ENCODE measurements around the gene SCGB1C1.
"Not testable (repeated sequence)": the region's sequence is repeated elsewhere in the genome, so short reads cannot be mapped to it uniquely, and the experiment has no call there.

SCGB1C1 gene
- 0 reads per million in 4 experiments for total RNA-seq

DNA sequence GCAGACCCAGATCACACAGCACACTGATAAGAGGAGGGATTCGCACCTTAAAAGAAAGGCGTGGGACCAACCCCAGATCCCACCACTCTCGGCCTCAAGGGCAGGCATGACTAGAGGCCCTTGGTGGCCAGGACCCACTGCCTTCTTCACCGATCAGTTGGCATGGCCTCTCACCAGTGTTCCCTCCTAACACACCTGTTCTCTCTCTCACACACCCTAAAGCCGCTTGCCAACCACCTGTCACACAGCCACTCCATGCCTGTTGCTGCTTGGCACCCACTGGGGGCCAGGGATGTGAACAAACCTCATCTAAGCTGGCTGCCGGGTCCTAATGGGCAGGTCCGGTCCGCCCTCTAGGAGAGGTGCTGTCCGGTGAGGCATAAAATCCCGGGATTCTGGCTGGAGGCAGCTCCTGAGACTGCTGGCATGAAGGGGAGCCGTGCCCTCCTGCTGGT is at the start of gene SCGB1C1:
TSS of gene SCGB1C1 (plus strand) at position 405 of the 455 bp plus-strand sequence. CDS start at position 427, 22 bp downstream.
- not testable (repeated sequence) for DNase-seq

DNA sequence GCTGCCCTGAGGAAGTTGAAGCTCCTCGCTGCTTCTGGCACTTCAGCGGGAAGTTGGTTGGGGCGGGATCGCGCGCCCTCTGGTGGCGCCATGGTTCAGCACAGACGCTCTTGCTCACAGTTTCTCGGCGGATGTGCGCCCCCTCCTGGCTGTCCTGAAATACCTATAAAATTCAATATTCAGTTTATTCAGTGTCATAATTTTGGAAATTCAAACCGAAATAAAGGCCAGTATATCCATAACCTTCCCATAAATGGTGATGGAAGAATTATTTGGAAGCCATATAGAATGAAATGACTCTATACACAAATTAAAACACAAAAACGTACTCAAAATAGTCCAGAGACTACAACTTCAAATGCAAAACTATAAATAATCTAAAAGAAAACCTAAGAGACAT is 12.6 kb upstream of the SCGB1C1 start:
- DNase-seq = not testable (repeated sequence)

DNA sequence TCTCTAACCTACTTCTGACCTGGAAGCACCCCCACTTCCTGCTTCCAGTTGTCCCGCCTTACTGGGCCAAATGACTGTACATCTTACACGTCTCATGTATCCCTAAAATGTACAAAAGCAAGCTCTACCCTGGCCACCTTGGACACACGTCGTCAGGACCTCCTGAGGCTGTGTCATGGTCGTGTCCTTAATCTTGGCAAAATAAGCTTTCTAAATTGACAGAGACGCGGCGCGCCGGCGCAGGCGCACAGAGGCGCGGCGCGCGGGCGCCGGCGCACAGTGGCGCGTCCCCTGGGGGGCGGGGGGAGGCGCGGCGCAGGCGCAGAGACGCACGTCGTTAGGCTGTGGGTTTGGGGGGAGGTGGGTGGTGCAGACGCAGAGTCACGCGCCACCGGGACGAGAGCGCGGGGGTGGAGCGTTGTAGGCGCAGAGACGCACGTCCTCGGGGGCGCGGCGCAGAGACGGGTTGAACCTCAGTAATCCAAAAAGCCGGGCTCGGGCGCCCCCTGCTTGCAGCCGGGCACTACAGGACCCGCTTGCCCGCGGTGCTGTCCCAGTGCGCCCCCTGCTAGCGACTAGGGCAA is 3.6 kb upstream of the SCGB1C1 start:
- not testable (repeated sequence) for DNase-seq

DNA sequence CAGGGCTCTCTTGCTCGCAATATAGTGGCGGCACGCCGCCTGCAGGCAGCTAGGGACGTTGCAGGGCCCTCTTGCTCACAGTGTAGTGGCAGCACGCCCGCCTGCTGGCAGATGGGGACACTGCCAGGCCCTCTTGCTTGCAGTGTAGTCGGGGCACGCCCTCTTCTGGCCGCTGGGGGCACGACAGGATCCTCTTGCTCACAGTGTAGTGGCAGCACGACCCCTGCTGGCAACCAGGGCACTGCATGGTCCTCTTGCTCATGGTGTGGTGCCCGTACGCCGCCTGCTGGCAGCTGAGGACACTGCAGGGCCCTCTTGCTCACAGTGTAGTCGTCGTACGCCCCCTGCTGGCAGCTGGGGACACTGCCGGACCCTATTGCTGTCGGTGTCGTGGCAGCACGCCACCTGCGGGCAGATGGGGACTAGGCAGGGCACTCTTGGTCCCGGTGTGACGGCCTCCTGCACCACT is 3.0 kb upstream of the SCGB1C1 start:
- not testable (repeated sequence) for DNase-seq

DNA sequence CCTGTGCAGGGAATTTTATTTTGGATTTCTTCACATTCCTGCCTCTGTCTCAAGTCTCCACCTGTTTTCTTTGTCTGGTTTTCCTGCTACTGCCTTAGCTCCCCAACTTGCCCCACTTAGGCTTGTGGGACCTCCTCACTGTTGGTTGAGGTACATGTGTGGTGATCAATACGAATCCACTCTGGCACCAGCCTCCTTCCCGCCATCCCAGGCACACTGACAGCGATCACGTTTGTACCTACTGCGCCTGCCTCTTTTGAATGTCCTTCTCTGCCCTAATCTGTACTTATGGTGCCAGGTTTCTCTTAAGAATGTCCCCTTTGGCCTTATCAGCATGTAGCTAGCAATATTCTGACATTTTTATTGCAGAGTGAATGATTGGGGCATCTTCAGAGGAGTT is 2.3 kb upstream of the SCGB1C1 start:
- DNase-seq = not testable (repeated sequence)

DNA sequence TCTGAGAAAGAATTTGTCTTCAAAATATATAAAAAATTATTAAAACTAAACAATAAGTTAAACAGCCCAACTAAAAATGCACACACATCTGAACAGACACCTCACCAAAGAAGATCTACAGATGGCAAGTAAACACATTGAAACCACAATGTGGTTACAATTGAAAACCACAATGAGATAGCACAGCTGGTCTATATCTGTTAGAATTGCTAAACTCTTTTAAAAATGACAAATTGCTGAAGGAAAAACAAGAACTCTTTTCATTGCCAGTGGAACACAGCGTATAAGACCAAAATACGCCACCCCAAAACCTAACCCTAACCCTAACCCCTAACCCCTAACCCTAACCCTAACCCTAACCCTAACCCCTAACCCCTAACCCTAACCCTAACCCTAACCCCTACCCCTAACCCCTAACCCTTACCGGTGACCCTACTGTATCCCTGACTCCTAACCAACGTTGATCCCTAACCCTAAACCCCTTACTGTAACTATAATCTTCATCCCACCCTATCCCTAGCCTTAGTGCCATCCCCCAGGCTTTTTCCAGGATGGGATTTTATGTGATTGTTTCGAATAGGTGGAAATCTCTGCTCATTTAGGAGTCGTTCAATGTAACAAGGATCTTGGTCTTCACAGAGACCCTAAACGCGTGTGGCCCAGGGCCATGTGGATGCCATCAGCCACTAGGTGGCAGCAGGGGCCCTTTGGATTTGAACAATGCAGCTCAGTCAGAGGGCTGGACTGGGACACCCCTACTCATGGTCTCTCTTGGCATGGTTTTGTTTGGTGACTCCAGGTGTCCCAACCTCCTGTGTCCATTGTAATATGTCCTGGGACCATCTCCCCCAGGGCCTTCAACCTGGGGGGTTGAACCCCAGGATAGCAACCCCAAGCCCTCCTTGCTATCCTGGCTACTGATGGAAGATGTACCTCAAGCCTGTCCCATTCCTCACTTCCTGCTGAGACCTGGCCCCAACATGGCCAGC is 1.1 kb upstream of the SCGB1C1 start:
- DNase-seq = not testable (repeated sequence)

DNA sequence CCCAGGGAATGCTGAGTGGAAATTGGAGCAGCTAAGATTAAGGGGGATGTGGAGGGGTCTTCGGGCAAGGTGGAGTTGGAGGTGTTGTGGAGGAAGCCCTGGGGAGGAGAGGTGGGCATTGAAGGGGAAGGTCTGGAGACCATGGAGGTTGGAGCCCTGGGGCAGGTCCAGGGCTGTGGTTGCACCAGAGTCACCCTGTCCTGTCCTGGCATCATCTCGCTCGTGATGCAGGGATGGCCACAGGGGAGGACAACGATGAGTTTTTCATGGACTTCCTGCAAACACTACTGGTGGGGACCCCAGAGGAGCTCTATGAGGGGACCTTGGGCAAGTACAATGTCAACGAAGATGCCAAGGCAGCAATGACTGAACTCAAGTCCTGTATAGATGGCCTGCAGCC is 603 bp downstream of the SCGB1C1 start:
- DNase-seq = not testable (repeated sequence)

DNA sequence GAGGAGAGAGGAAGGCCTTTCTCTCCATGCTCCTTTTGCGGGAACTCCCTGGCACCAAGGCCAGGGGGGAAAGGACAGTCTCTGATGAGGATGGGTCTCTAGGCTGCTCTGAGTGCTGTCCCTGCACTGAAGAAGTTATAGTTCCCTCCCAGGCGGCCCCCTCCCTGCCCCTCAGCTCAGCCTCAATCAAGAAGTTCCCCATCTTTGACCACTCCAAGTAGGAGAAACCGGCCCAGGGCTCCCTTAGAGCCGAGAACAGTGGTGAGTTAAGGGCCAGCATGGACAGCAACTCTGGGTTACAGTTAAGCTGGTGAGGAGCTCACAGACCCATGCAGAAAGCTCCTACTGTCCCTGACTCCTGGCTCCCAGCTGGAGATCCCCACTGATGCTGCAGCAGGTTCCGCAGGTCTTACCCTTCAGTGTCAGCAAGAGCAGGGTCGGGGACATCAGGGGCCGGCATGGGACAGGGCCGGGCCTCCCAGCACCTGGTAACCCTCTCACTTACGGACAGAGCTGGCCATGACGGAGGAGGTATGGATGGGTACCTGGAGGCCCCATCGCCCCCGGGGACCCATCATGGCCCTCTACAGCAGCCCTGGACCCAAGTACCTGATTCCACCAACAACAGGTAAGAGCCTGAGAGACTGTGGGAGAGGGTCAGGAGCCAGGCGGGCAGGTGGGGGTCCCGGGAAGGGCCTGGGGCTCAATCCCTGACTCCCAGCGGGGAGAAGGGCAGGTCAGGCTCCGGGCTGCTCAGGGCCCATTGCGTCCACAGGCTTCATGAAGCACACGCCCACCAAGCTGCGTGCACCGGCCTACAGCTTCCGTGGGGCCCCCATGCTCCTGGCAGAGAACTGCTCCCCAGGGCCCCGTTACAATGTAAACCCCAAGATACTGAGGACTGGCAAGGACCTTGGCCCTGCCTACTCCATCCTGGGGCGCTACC is 4.2 kb downstream of the SCGB1C1 start:
- DNase-seq = no peak

DNA sequence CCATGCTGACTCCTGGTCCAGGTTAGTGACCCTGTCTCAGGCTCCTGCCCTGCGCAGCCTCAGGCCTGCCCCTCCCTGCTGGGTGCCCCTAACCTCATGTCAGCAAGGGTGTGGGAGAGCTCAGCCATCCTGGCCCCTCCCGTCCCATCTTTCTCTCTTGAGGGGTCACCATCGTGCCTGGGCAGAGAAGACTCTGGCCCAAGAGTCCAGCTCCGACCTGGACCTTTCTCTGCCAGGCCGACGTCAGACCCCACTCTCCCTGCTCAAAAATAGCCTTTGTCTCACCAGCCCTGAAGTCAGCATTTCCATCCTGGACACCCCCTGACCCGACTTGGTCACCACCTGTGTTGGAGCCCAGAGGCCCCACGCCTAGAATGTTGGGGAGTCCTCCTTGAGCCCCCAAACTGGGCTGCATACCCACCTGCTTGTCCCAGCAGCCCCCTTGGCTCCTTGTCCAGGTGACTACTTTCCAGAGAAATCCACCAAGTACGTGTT is 4.9 kb downstream of the SCGB1C1 start:
- no peak for DNase-seq

DNA sequence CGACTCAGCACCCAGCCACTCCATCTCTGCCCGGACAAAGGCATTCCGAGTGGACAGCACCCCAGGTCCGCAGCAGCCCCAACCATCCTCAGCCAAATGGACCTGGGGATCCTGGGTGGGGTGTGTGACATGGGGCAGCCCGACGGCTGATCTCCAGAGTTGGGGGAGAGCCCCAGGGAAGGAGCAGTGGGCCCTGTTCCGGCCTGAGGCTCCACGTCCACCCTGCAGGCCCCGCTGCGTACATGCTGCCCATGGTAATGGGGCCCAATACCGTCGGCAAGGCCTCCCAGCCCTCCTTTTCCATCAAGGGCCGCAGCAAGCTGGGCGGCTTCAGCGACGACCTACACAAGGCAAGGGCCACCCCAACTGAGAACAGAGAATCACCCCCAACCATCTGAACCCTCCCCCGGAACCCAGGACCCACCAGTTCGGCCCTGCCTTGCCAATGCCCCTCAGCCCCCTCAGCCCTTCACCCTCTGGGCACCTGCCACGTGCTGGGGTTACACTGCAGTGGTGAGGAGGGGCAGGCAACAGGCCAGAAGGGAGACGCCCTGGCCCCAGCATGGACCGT is 5.4 kb downstream of the SCGB1C1 start:
- DNase-seq = no peak

DNA sequence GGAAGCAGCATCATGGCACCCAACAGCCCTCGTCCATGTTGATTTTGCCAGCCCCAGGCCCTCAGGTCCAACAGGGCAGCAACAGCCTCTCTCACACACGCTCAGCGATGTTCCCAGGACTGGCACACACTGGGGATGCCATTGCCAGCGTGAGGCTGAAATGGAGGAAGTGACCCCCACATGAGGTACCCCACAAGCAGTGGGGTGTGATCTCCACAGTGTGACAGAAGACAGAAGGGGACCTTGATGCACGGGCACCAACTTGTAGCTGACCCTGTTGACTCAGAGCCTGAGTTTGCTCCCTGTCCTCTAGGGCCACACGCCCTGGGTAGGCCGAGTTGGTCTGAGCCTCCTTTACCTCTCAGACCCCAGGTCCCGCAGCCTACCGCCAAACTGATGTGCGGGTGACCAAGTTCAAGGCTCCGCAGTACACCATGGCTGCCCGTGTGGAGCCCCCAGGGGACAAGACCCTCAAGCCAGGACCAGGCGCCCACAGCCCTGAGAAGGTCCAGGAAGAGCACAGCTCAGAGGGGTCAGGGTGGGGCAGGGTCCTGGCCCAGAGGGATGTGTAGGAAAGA is 6.2 kb downstream of the SCGB1C1 start:
- no peak for DNase-seq

DNA sequence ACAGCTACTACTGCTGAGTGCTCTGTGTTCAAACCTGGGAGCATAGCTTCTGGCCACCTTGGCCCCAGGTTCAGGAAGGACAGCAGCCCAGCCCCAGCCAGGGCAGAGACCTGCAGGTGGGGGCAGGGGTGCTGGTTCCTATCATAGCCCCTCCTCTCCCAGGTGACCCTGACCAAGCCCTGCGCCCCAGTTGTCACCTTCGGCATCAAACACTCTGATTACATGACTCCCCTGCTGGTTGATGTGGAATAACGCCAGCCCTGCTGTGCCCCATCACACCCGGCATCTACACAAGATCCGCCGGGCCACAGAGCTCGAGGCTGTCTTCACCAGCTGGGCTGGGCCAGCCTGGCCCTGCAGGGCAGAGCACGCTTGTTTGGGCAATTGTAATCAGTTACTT is 6.9 kb downstream of the SCGB1C1 start:
- no peak for DNase-seq

DNA sequence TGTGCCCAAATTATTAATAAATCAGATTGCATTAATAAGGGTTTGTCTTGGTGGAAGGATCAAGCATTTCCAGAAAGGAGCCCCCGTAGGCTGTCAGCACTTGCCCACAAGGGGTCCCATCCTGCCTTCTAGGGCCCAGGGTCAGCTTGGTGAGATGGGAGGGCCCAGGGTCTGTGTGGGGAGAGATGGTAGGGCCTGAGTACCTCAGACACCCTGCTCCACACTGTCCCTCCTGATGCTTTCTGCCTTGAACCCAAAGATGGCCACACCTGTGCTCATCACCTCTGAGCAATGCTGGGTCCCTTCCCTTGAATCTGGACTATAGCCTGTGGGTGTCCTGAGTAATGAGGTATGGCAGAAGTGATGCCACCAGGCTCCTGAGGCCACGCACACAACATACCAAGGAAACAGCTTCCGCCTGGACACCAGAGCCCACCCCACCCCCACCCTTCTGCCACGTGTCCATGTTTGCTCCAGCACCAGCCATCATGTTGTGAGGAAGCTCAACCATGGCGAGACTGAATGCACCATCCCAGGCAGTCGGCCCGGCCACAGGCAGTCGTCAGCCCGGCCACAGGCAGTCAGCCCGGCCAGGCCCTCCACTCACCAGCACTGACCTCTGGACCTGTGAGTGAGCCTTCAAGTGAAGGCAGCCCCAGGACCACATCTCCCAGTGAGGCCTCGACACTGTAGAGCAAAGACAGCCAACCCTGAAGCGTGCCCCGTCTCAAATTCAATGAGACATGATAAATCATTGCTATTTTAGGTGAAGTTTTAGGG is 7.5 kb downstream of the SCGB1C1 start:
- no peak for DNase-seq

DNA sequence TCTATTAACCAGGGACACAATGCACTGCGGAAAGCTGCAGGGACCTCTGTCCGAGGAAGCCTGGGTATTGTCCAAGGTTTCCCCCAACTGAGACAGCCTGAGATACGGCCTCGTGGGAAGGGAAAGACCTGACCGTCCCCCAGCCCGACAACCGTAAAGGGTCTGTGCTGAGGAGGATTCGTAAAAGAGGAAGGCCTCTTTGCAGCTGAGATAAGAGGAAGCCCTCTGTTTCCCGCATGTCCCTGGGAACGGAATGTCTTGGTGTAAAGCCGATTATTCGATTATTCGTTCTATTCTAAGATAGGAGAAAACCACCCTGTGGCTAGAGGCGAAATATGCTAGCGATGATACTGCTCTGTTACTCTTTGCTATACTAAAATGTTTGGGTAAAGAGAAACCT is 9.1 kb downstream of the SCGB1C1 start:
- DNase-seq = no peak

DNA sequence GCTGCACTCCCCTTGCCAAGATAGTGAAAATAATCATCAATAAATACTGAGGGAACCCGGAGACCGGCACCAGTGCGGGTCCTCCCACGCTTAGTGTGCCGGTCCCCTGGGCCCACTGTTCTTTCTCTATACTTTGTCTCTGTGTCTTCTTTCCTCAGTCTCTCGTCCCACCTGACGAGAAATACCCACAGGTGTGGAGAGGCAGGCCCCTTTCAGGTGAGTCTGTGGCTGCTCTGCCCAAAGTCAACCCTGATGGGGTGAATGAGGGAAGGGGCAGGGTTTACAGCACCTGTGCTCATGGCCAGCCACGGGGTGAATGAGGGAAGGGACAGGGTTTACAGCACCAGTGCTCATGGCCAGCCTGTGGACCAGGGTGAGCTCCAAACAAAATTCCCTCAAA is 9.6 kb downstream of the SCGB1C1 start:
- no peak for DNase-seq

DNA sequence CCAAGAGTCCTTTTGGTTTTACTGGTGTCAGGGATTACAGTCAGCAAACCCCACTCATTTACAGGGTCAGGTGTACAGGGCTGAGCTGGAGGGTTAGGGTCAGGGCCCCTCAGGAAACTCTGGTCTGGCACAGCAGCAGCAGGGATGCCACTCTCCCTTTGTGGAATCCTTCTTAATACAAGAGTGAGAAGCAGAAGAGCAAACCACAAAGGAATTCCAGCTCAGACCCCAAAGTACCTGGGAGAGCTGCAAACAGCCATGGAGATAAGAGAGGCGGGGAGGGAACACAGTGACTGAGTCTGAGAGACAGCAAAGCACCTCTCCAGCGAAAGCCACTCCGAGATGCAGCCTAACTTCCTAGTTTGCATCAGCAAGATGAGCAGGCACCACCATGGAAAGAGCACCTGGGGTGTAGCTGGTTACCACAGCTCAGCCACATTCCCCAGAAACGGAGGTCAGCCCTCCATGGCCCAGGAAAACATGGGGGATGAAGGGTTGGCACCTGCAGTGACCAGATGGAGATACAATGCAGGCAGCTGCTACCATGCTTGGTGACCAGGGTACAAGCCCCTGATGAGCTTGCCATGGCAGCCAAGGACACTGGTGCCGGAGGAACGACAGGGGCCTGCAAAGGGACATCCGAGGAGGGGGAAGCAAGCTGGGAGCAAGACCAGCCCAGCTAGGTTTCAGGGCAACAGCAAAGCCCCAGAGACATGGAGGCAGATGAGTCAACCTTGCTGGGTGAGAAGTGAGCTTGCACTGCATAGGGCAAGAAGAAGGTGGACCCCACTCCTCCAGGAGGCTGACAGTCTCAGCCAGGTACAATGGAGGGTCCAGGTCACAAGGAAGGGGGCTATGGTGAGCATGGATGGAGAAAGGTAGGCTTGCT is 10.4 kb downstream of the SCGB1C1 start:
- DNase-seq = no peak

DNA sequence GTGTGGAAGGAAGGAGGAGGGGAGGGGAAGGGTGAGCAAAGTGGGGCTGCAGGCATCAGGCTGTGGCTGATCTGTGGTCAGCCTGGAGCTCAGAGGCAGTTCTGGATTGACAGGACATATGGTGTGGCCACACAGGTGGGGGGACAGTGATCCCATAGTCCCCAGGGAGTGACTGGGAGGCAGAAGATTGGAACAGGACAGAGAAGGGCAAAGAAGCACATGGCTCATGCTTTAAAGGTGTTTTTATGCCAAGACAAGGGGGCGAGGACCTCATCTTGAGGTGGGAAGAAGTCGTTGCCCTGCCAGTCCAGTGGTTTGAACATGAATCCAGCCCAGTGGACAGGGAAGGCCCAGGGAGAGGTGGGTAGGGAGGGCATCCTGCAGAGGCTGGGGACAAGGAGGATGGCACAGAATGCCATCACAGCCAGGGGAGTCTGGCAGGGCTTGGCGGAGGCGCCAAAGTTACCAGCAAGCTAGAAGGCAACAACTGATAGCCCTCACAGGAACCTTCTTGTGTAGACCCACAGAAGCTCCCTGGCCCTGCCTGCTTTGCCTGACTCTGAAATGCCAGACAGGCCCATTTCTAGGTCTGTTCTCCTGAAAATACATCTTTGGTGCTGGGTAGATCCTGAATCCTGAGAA is 11.2 kb downstream of the SCGB1C1 start:
- DNase-seq = no peak

DNA sequence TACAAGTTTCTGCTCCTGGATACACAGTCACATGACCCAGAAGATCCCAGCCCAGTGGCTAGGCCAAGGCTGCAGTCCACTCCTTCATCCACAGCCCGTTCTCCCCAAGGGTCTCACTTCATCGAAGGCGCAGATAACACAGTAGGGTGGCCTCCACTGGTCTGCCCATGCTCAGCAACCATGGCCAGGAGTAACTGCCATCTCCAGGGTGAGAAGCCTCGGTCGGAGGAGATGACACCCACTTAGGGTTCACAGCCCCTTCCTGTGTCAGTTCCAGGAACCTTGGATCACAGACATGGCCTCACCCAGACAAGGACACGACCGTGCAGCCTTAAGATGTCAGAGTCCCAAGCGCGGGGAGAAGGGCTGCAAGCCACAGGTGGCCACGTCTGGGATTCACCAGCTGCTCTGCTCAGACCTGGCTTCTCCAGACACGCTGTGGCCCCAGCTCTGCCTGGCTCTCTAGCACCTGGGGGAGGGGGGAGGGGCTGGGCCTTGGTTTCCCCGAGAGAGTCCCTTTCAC is 11.8 kb downstream of the SCGB1C1 start:
- no peak for DNase-seq
